T-helper 17 cell (primary cell): Measurements from ENCODE around the gene CPN1. TPM values are rescaled to one million over a fixed set of nuclear protein-coding genes. Genes with fewer than 3 reads are reported as not detected.

Experiments
- ATAC-seq: fragments of 150-1000 bp; cut with Tn5 transposase; 2 replicates; pipeline ENCODE4 v1.10.0; 2021; ENCODE audit warnings: mild to moderate bottlenecking, moderate library complexity
- DNase-seq, 3 donors: peaks; one replicate each; pipeline versions ENCODE4 v3.0.0 to v3.0.0-alpha.2; 2020 to 2021
- H3K9me3 ChIP-seq: one replicate; pipeline ENCODE4 v1.7.0; 2013; ENCODE audit warnings: low read length, mild to moderate bottlenecking; ENCODE audit not compliant: control insufficient read depth, poor library complexity, severe bottlenecking
- H3K27ac Mint-ChIP-seq: one replicate; pipeline ENCODE4 v1.8.0; 2022; ENCODE audit warnings: mild to moderate bottlenecking, moderate library complexity, mixed read lengths
- H3K27me3 Mint-ChIP-seq: one replicate; pipeline ENCODE4 v1.8.0; 2022; ENCODE audit warnings: mixed read lengths
- H3K36me3 Mint-ChIP-seq: one replicate; pipeline ENCODE4 v1.8.0; 2022; ENCODE audit warnings: low read depth, mixed read lengths
- H3K4me1 Mint-ChIP-seq: one replicate; pipeline ENCODE4 v1.8.0; 2022; ENCODE audit warnings: mild to moderate bottlenecking, mixed read lengths
- H3K4me3 Mint-ChIP-seq: one replicate; pipeline ENCODE4 v1.8.0; 2022; ENCODE audit warnings: mild to moderate bottlenecking, moderate library complexity, mixed read lengths
- total RNA-seq, 4 donors: library from RNA in 2 of 4; stranded (reverse) in 2 of 4; gene quantifications; one replicate each; pipeline ENCODE4 v1.2.3 and lab custom pipeline; 2022 to 2026

CPN1 gene
- total RNA-seq, 2 donors from 2014 or later, result not detected

DNA sequence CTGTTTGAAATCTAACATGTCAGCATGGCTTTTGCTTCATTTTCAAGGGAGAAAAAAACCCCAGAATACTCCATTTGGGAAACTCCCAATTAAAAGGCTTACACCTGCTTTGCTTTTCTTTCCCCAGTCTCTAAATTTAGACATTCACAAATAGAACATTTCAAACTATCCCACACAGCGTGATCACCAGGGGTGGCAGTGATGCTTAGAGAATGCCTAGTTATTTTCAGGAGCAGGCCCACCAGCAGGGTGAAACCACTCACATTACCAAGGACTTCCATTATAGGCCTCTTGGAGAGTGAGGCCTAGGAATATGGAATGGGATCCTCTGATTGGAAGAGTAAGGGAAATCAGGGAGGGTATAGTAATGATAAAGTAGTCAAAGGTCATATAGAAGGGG is 14.2 kb downstream of the CPN1 start:
- DNase-seq (no peak), ATAC-seq (no peak)
- Mint-ChIP-seq H3K4me1 (no peaks in the 10 kb centered on the region), H3K27ac (no peak overlapping the region), H3K27me3 (peaks cover 46% of the 10 kb centered on the region), H3K36me3 (peaks cover 4% of the 10 kb centered on the region), H3K4me3 (no peak overlapping the region)
- H3K9me3 ChIP-seq, result no peaks in the 10 kb centered on the region

DNA sequence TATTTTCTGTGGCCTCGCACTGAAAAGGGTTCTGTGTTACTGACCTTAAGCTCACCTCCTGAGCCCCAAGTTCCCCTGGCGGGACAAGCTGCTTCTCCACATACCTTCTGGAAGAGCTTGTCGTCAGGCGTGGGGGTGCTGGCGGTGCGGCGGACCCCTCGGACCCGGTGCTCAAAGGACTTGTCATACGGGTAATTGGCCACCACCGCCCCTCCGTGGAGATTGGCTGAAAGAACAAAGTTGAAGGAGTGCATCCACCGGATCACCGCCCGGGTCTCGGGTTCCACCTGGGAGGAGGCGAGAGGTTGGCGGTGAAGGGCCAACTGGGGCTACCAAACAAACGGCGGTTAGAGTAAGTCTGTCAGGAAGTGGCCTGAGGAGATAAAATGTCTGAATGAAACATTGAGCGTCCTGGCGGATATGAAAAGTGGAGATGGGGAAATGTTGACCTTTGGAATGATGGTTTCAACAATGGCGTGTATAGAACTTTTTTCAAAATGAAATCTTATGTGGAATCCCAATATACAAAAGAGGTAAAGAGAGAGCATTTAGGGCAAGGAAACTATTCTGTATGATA is 16.5 kb downstream of the CPN1 start:
- no peaks in the 10 kb centered on the region for H3K4me1 Mint-ChIP-seq
- H3K27ac Mint-ChIP-seq, result no peak overlapping the region
- ATAC-seq (no peak), DNase-seq (no peak)
- H3K9me3 ChIP-seq, result no peaks in the 10 kb centered on the region
- no peak overlapping the region for H3K4me3 Mint-ChIP-seq
- H3K36me3 Mint-ChIP-seq, result peaks cover 4% of the 10 kb centered on the region
- peaks cover 33% of the 10 kb centered on the region for H3K27me3 Mint-ChIP-seq

DNA sequence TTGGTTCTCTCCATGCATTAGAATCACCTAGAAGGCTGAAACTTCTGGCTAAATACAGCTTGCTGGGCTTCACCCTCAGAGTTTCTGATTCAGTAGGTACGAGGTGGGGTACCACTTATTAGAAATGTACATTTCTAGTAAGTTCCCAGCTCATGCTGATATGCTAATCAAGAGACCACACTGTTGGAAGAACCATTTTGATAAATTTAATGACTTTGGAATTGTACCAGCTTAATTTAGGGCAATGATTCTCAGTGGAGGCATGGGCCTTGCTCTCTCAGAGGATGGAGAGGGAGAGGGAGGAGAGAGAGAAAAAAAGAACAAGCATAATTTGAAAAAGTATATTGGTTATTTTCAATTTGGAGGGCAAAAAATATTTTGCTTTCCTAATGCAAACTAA is 20.3 kb downstream of the CPN1 start:
- no peaks in the 10 kb centered on the region for H3K9me3 ChIP-seq
- H3K4me3 Mint-ChIP-seq, result no peak overlapping the region
- H3K4me1 Mint-ChIP-seq, result no peaks in the 10 kb centered on the region
- no peak for DNase-seq
- H3K27me3 Mint-ChIP-seq, result peaks cover 20% of the 10 kb centered on the region
- peaks cover 4% of the 10 kb centered on the region for H3K36me3 Mint-ChIP-seq
- H3K27ac Mint-ChIP-seq, result no peak overlapping the region
- ATAC-seq, result no peak

DNA sequence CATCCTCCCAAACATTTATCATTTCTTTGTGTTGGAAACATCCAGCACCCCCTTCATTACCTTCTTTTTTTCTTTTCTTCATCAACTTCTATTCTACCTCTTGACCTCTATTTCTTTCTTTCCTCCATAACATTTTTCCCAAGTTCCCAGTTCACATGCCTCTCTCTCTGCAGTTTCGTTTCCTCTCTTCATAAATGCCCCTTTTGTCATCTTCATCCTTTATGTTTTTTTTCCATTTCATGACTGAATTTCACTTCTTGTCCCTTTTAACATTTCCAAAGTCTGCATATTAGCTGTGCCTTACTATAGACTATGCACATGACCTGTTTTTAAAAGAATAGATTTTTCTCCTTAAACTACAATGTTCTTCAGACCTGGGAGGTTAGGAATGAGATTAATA is 23.7 kb downstream of the CPN1 start:
- H3K27me3 Mint-ChIP-seq, result peaks cover 19% of the 10 kb centered on the region
- ATAC-seq, result no peak
- H3K4me1 Mint-ChIP-seq, result peaks cover 3% of the 10 kb centered on the region

DNA sequence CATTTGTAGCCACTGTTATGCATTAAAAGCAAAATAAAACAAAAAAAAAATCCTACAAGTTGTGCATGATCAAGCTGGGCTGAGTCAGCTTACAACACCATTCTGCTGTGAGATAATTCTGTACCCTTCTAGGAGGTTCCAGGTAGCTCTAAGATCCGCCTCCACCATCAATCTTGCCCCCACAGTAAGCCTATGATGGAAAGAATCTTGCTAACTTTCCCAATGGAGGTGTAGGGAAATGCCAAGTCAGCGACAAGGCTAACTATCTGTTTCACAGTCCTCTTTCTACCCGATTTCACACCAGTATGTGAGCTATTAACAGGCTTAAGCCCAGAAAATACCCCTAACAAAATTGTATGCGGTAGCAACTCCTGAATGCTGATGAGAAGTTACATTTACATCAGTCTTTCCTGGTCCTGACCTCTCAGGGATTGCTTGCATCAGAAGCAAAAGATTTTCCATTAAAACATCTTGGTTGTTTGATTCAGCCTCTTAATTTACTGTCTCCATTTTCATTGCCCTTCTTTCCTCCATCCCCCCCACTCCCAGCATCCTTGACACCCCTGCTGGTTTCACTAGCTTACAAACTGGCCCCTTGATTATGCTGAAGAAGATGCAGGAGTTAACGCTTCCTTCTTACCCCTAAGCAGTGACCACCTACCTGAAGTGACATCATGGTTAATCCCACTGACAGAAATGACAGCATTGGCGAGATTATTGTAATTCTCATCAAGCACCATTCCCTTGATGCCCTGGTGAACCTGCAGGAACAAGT is 27.8 kb downstream of the CPN1 start:
- no peak for ATAC-seq
- H3K9me3 ChIP-seq, result no peaks in the 10 kb centered on the region
- Mint-ChIP-seq H3K4me1 (peaks cover 3% of the 10 kb centered on the region), H3K36me3 (no peaks in the 10 kb centered on the region), H3K27ac (no peak overlapping the region), H3K4me3 (no peak overlapping the region), H3K27me3 (peaks cover 18% of the 10 kb centered on the region)
- DNase-seq, result no peak

More for the DNA sequence above, 23.7 kb downstream of the CPN1 start:
- H3K9me3 ChIP-seq, result no peaks in the 10 kb centered on the region
- Mint-ChIP-seq H3K4me3 (no peak overlapping the region), H3K27ac (no peak overlapping the region), H3K36me3 (no peaks in the 10 kb centered on the region)
- no peak for DNase-seq

DNA sequence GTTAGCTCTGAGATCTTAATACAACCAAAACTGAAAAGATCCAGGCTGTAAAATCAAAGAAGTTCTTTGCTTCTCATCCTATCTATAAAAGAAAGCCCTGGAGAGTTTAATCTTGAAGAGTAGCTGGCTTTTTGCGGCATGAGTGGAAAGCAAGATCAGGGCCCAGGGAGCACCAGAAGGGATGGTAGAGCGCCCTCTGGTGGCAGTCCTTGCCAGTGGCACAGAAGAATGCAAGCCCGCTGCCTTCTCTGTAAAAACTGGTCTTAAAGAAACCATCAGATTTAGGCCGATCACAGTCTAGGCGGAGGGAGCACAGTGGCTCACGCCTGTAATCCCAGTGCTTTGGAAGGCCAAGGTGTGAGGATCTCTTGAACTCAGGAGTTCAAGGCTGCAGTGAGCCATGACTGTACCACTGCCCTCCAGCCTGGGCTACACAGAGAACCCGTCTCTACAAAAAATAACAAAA is 35.6 kb downstream of the CPN1 start:
- no peaks in the 10 kb centered on the region for H3K9me3 ChIP-seq
- peak; percentile 58 to 79 (median 66) for DNase-seq
- H3K36me3 Mint-ChIP-seq, result no peaks in the 10 kb centered on the region
- H3K4me1 Mint-ChIP-seq, result no peaks in the 10 kb centered on the region
- peaks cover 43% of the 10 kb centered on the region for H3K27me3 Mint-ChIP-seq
- peak; percentile 73 for ATAC-seq
- no peak overlapping the region for H3K27ac Mint-ChIP-seq
- H3K4me3 Mint-ChIP-seq, result no peak overlapping the region

DNA sequence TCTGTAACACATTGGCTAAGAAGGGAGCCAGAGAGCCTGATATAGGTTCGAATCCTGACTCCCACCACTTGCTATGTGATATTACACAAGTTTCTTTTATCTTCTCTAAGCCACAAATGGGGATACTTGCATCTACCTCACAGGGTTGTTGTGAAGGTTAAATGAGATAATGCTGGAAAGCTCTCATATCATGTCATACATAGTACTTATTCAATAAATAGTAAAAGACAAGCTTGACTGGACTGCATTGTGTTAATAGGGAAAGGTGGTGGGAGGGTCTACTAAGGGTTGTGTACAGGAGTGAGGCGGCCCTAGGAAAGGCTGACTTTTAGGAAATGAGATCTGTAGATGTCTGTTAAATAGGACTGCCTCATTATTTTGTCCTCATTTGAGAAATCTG is 36.1 kb downstream of the CPN1 start:
- no peak overlapping the region for H3K4me3 Mint-ChIP-seq
- no peaks in the 10 kb centered on the region for H3K4me1 Mint-ChIP-seq
- peaks cover 44% of the 10 kb centered on the region for H3K27me3 Mint-ChIP-seq
- H3K9me3 ChIP-seq, result no peaks in the 10 kb centered on the region
- H3K36me3 Mint-ChIP-seq, result no peaks in the 10 kb centered on the region
- ATAC-seq (no peak), DNase-seq (no peak)
- H3K27ac Mint-ChIP-seq, result no peak overlapping the region

DNA sequence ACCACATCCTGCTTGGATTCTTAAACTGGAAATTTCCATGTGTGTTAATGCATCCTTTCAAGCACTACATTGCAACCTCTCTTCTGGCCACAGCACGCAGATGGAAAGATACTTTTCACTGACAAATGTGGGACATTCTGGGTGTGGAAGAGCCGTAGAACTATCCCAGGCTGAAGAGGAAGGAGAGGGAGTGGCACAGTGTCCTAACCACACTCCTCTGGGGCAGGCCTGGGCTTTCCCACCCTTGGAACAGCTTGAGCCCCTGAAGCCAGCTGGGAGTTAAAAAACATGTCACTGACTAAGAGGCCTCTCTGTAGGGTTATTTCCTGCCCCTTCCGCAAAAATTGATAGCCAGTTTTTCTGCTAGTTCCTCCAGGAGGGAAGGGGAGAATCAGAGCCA is 37.9 kb downstream of the CPN1 start:
- H3K36me3 Mint-ChIP-seq, result no peaks in the 10 kb centered on the region
- DNase-seq (no peak), ATAC-seq (no peak)
- H3K27ac Mint-ChIP-seq, result no peak overlapping the region
- H3K4me1 Mint-ChIP-seq, result no peaks in the 10 kb centered on the region
- no peak overlapping the region for H3K4me3 Mint-ChIP-seq
- H3K27me3 Mint-ChIP-seq, result peaks cover 49% of the 10 kb centered on the region
- H3K9me3 ChIP-seq, result no peaks in the 10 kb centered on the region

DNA sequence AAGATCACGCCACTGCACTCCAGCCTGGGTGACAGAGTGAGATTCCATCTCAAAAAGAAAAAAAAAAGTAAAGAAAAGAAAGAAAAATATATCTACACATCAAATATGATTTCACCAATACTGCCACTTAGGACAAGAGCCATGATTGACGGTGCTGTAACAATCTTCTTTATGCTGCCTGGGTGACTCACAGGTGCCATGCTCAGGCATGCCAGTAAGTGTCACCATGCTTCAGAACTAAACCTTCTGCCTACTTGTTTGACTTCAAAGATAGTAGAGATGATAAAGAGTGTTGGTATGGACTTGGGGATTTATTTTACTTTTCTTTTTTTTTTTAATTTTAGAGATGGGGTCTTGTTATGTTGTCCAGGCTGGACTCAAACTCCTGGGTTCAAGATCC is 38.3 kb downstream of the CPN1 start:
- Mint-ChIP-seq H3K4me1 (no peaks in the 10 kb centered on the region), H3K27me3 (peaks cover 52% of the 10 kb centered on the region), H3K4me3 (no peak overlapping the region), H3K36me3 (no peaks in the 10 kb centered on the region), H3K27ac (no peak overlapping the region)
- no peak for ATAC-seq
- no peaks in the 10 kb centered on the region for H3K9me3 ChIP-seq
- DNase-seq, result no peak

DNA sequence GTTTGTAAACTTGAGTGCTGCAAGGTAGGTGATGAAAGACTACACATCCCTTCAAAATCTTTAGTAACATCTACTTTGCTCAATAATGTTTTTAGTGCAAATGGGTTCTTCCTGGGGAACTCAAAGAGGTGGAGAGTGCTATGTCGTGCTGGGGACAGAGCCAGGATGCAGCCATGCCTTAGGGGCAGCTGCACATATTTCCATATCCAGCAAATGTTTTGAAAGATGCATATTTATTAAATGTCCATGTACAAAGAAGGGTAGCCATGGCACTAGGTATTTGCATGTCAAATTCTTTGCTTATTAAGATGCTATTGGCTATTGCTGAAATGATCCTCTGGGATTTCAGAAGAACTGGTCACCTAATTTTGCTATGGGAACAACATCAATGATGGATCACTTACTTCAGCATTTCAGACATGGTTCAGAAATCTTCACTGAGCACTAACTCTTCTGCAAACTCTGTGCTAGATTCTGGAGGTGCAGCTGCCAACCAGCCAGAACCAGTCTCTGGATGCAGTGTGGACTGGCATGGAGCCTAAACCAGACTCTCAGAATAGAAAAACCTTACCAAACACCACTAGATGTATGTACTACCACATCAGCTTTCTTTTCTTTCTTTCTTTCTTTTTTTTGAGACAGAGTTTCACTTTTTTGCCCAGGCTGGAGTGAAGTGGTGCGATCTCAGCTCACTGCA is 40.2 kb downstream of the CPN1 start:
- H3K9me3 ChIP-seq, result no peaks in the 10 kb centered on the region
- no peak overlapping the region for H3K27ac Mint-ChIP-seq
- no peak for DNase-seq
- no peaks in the 10 kb centered on the region for H3K4me1 Mint-ChIP-seq
- no peaks in the 10 kb centered on the region for H3K36me3 Mint-ChIP-seq
- no peak for ATAC-seq
- H3K4me3 Mint-ChIP-seq, result no peak overlapping the region
- peaks cover 54% of the 10 kb centered on the region for H3K27me3 Mint-ChIP-seq

DNA sequence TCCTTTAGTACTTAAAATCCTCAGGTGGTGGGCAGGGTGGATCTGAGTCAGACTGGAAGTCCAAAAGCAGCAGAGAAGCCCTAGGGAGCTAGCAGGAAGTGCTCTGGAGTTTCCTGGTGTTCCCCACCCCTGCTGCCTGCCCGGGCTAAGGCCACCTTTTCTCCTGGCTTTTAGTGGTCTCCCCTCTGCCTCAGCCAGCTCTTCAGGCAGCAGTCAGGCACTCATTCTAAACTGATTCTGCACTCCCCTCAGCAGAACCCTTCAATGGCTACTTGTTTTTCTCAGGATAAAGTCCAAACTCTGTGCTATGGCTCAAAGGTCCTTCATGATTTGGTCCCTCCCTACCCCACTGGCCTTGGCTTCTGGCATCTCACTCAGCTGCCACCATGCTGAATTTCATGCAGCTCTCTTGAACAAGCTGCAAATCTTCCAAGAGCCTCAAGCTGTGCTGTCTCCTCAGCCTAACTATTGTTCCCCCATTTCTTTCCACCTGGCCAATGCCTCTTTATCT is 43.1 kb downstream of the CPN1 start:
- H3K27me3 Mint-ChIP-seq, result peaks cover 50% of the 10 kb centered on the region
- no peak overlapping the region for H3K27ac Mint-ChIP-seq
- H3K4me3 Mint-ChIP-seq, result no peak overlapping the region
- no peaks in the 10 kb centered on the region for H3K36me3 Mint-ChIP-seq
- H3K4me1 Mint-ChIP-seq, result no peaks in the 10 kb centered on the region
- H3K9me3 ChIP-seq, result no peaks in the 10 kb centered on the region
- no peak for DNase-seq
- ATAC-seq, result no peak

DNA sequence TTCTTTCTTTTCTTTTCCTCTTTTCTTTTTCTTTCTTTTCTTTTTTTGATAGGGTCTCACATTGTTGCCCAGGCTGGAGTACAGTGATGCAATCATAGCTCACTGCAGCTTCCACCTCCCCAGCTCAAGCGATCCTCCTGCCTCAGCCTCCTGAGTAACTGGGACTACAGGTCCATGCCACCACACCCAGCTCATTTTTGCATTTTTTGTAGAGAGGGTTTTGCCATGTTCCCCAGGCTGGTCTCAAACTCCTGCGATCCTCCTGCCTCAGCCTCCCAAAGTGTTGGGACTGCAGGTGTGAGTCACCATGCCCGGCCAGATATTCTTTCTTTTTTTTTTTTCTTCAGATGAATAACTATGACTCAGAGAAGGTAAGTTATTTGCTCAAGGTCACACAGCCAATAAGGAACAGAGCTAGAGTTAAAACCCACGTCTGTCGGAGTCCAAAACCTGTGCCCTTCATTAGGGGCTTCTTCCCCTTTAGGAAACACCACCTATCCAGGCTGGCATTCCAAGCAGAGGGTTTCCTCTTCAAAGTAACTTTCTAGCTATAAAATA is 43.8 kb downstream of the CPN1 start:
- H3K4me1 Mint-ChIP-seq, result no peaks in the 10 kb centered on the region

DNA sequence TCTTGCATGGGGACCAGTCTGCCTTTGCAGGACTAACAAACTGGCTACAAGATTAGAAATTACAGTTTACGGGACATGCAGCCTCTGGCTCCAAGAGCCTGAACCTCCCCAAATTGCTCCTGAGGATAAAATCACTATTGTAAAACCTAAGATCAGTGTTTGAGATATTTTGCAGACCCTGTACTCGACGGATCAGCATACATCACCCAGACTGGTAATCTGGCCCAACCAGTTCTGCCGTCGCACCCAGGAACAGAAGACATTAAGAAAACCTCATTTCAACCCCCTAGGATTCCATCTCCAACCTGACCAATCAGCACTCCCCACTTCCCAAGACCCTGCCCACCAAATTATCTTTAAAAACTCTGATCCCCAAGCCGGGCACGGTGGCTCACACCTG is 44.8 kb downstream of the CPN1 start:
- H3K27ac Mint-ChIP-seq, result no peak overlapping the region
- no peak for ATAC-seq

More for the DNA sequence above, 43.8 kb downstream of the CPN1 start:
- ATAC-seq (no peak), DNase-seq (no peak)
- no peaks in the 10 kb centered on the region for H3K9me3 ChIP-seq
- H3K4me3 Mint-ChIP-seq, result no peak overlapping the region
- no peaks in the 10 kb centered on the region for H3K36me3 Mint-ChIP-seq
- peaks cover 50% of the 10 kb centered on the region for H3K27me3 Mint-ChIP-seq
- no peak overlapping the region for H3K27ac Mint-ChIP-seq

More for the DNA sequence above, 44.8 kb downstream of the CPN1 start:
- H3K4me3 Mint-ChIP-seq, result no peak overlapping the region
- H3K9me3 ChIP-seq, result no peaks in the 10 kb centered on the region
- no peaks in the 10 kb centered on the region for H3K4me1 Mint-ChIP-seq
- peaks cover 45% of the 10 kb centered on the region for H3K27me3 Mint-ChIP-seq
- no peak for DNase-seq
- H3K36me3 Mint-ChIP-seq, result no peaks in the 10 kb centered on the region
